ENCODE measurements around the gene CFB. TPM values are rescaled to one million over a fixed set of nuclear protein-coding genes. Genes with fewer than 3 reads are reported as not detected.

The CFB gene
- total and polyA plus RNA-seq, 9 of the 15 experiments (the other 6 are each of a cell fraction or from before 2014, with no cell fraction given) = 0.08 to 0.91 (median 0.22) TPM; not detected in 4

DNA sequence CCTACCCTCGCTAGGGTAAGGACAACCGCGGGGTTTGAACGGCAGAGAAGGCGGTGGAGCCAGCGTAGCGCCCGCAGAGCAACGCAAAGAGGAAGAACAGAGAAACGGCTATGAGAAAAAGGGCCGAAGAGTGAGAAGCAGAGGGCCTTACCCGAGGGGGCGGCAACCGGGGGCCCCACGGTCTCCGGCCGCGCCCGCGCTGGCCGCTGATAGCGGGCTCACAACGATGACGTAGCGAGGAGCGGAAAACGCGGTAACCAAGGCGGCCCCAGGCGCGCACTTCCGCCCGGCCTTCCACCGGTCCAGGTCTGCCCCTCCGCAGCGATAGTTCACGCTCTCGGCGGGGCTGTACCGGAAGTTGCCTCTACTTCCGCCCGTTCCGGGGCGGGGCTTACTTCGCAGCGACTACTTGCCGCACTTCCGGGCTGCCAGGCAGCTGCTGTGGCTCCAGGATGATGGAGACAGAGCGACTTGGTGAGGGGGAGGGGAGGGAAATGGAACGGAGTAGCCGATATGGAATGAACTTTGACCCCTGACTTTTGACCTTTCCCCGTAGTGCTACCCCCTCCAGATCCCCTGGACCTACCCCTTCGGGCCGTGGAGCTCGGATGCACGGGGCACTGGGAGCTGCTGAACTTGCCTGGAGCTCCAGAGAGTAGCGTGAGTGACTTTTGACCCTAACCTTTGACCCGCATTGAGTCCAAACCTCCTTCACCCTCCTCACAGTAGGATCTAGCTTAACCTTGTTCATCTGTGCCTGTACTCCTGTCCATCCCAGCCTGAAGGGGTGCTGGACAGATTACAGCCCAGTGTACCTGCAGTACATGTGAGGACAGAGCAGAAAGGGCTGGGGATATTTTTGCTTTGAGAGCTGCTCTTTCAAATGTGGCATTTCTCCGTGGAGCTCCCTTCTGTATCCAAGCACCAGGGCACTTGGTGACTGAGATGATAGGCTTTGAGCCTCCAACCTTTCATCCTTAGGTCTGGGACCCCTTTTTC is 13.1 kb downstream of the CFB start, which contains the start of the genes NELFE and SKIC2 (continued):
- peak; percentile 53; the same call in 1 of the 2 replicates for TF ChIP-seq SOX6 (IDR thresholded peaks at IDR 0.05)
- TF ChIP-seq FIP1L1 (IDR thresholded peaks at IDR 0.05; ENCODE audit: low read depth, low read length, poor library complexity, severe bottlenecking) = peak; percentile 31
- no peak for TF ChIP-seq RBM34 (IDR thresholded peaks at IDR 0.05; ENCODE audit: borderline replicate concordance, insufficient read depth, low read length)
- TF ChIP-seq, protein P1, sequence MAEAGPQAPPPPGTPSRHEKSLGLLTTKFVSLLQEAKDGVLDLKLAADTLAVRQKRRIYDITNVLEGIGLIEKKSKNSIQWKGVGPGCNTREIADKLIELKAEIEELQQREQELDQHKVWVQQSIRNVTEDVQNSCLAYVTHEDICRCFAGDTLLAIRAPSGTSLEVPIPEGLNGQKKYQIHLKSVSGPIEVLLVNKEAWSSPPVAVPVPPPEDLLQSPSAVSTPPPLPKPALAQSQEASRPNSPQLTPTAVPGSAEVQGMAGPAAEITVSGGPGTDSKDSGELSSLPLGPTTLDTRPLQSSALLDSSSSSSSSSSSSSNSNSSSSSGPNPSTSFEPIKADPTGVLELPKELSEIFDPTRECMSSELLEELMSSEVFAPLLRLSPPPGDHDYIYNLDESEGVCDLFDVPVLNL (CRISPR knock-in tag; IDR thresholded peaks at IDR 0.05; ENCODE audit: low read depth) = no peak
- TF ChIP-seq, protein P2, sequence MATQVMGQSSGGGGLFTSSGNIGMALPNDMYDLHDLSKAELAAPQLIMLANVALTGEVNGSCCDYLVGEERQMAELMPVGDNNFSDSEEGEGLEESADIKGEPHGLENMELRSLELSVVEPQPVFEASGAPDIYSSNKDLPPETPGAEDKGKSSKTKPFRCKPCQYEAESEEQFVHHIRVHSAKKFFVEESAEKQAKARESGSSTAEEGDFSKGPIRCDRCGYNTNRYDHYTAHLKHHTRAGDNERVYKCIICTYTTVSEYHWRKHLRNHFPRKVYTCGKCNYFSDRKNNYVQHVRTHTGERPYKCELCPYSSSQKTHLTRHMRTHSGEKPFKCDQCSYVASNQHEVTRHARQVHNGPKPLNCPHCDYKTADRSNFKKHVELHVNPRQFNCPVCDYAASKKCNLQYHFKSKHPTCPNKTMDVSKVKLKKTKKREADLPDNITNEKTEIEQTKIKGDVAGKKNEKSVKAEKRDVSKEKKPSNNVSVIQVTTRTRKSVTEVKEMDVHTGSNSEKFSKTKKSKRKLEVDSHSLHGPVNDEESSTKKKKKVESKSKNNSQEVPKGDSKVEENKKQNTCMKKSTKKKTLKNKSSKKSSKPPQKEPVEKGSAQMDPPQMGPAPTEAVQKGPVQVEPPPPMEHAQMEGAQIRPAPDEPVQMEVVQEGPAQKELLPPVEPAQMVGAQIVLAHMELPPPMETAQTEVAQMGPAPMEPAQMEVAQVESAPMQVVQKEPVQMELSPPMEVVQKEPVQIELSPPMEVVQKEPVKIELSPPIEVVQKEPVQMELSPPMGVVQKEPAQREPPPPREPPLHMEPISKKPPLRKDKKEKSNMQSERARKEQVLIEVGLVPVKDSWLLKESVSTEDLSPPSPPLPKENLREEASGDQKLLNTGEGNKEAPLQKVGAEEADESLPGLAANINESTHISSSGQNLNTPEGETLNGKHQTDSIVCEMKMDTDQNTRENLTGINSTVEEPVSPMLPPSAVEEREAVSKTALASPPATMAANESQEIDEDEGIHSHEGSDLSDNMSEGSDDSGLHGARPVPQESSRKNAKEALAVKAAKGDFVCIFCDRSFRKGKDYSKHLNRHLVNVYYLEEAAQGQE (IDR thresholded peaks at IDR 0.05; ENCODE audit: borderline replicate concordance) = no peak
- TF ChIP-seq, protein P2 (CRISPR knock-in tag; IDR thresholded peaks at IDR 0.05; ENCODE audit: low read depth) = peak; percentile 53; the same call in 1 of the 2 replicates
- TF ChIP-seq SREBF2 (CRISPR knock-in tag; IDR thresholded peaks at IDR 0.05) = no peak
- TF ChIP-seq GTF2F1 (IDR thresholded peaks at IDR 0.05; ENCODE audit: low read depth, low read length) = peak; percentile 44; the same call in 1 of the 2 replicates
- TF ChIP-seq, protein P3, sequence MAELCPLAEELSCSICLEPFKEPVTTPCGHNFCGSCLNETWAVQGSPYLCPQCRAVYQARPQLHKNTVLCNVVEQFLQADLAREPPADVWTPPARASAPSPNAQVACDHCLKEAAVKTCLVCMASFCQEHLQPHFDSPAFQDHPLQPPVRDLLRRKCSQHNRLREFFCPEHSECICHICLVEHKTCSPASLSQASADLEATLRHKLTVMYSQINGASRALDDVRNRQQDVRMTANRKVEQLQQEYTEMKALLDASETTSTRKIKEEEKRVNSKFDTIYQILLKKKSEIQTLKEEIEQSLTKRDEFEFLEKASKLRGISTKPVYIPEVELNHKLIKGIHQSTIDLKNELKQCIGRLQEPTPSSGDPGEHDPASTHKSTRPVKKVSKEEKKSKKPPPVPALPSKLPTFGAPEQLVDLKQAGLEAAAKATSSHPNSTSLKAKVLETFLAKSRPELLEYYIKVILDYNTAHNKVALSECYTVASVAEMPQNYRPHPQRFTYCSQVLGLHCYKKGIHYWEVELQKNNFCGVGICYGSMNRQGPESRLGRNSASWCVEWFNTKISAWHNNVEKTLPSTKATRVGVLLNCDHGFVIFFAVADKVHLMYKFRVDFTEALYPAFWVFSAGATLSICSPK (IDR thresholded peaks at IDR 0.05; ENCODE audit: borderline replicate concordance) = 0 out of 2 replicates have a peak, but pooled peaks have one; percentile 60
- TF ChIP-seq, protein P4, sequence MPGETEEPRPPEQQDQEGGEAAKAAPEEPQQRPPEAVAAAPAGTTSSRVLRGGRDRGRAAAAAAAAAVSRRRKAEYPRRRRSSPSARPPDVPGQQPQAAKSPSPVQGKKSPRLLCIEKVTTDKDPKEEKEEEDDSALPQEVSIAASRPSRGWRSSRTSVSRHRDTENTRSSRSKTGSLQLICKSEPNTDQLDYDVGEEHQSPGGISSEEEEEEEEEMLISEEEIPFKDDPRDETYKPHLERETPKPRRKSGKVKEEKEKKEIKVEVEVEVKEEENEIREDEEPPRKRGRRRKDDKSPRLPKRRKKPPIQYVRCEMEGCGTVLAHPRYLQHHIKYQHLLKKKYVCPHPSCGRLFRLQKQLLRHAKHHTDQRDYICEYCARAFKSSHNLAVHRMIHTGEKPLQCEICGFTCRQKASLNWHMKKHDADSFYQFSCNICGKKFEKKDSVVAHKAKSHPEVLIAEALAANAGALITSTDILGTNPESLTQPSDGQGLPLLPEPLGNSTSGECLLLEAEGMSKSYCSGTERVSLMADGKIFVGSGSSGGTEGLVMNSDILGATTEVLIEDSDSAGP (CRISPR knock-in tag; IDR thresholded peaks at IDR 0.05) = no peak
- peak; percentile 99; the same call in 1 of the 2 replicates for TF ChIP-seq KAT7 (CRISPR knock-in tag; IDR thresholded peaks at IDR 0.05; ENCODE audit: borderline replicate concordance)
- TF ChIP-seq PYGO2 (tag; IDR thresholded peaks at IDR 0.05) = peak; percentile 87; the same call in 1 of the 2 replicates
